HepG2 (cell line): ENCODE data around the gene SEMA6B. TPM values are rescaled to one million over a fixed set of nuclear protein-coding genes. Genes with fewer than 3 reads are reported as not detected.

ENCODE experiments used
- AKNA ChIP-seq: sonication (generic); formaldehyde crosslinking; IDR thresholded peaks from 2 replicates; pipeline ENCODE4 v1.4.0; 2020; ENCODE audit warnings: missing genetic modification reagents, borderline replicate concordance
- CREB3 ChIP-seq: sonication (generic); formaldehyde crosslinking; IDR thresholded peaks from 2 replicates; pipeline ENCODE4 v1.5.0; 2020; ENCODE audit warnings: missing genetic modification reagents
- DBP ChIP-seq: sonication (generic); formaldehyde crosslinking; IDR thresholded peaks from 2 replicates; pipeline ENCODE4 v1.4.0; 2020; ENCODE audit warnings: missing genetic modification reagents; ENCODE audit errors: not compliant biosample characterization
- JUNB ChIP-seq: sonication (generic); formaldehyde crosslinking; IDR thresholded peaks from 2 replicates; pipeline ENCODE4 v1.8.0; 2022; ENCODE audit warnings: missing genetic modification reagents, mild to moderate bottlenecking, borderline replicate concordance
- MTA1 ChIP-seq: sonication (generic); formaldehyde crosslinking; IDR thresholded peaks from 2 replicates; pipeline ENCODE4 v1.4.0; 2020; ENCODE audit warnings: missing genetic modification reagents, mild to moderate bottlenecking, borderline replicate concordance
- SP140L ChIP-seq: sonication (generic); formaldehyde crosslinking; IDR thresholded peaks from 2 replicates; pipeline ENCODE4 v1.4.0; 2020; ENCODE audit warnings: missing genetic modification reagents, borderline replicate concordance
- TBP ChIP-seq: sonication (generic); formaldehyde crosslinking; IDR thresholded peaks from 2 replicates; pipeline ENCODE4 v1.5.0; 2020; ENCODE audit warnings: missing genetic modification reagents
- ZFP36L1 ChIP-seq: sonication (generic); formaldehyde crosslinking; IDR thresholded peaks from 2 replicates; pipeline ENCODE4 v1.8.0; 2022; ENCODE audit warnings: mild to moderate bottlenecking, missing genetic modification reagents, moderate library complexity
- ZNF260 ChIP-seq: sonication (generic); formaldehyde crosslinking; IDR thresholded peaks from 2 replicates; pipeline ENCODE4 v1.4.0; 2020; ENCODE audit warnings: missing genetic modification reagents, low read depth, mild to moderate bottlenecking, borderline replicate concordance
- ZNF318 ChIP-seq: sonication (generic); formaldehyde crosslinking; IDR thresholded peaks from 2 replicates; pipeline ENCODE4 v1.4.0; 2020; ENCODE audit warnings: mild to moderate bottlenecking, missing genetic modification reagents
- ZNF503 ChIP-seq: sonication (generic); formaldehyde crosslinking; IDR thresholded peaks from 2 replicates; pipeline ENCODE4 v1.4.0; 2020; ENCODE audit warnings: missing genetic modification reagents
- polyA plus RNA-seq, 8 experiments: library from polyadenylated mRNA; depleted of rRNA in 3 of 8; stranded (reverse) in 7 of 8; unstranded in 1 of 8; fragments of >200 nt; fragmentation: Illumina TruSeq in 4 of 8; extraction: Trizol in 4 of 8; gene quantifications; 2 replicates each; pipeline versions ENCODE4 v1.2.1 to v1.2.3, GENCODE V29; 2011 to 2016; ENCODE audit warnings: low read depth in 4 of 8, missing spikeins in 1 of 8, mixed read lengths in 1 of 8; ENCODE audit not compliant: insufficient read depth in 1 of 8
- total RNA-seq, 5 experiments: library from RNA; depleted of rRNA; stranded (reverse); fragments of >200 nt; fragmentation: Illumina TruSeq; extraction: Trizol; gene quantifications; 2 replicates each; pipeline ENCODE4 v1.2.3, GENCODE V29; 2016; ENCODE audit warnings: low read depth in 1 of 5

Gene SEMA6B
- total and polyA plus RNA-seq, 2 of the 13 experiments (the other 11 are each of a cell fraction or from before 2014, with no cell fraction given), result 45.5 to 67.1 TPM

GRCh38 chr19:4531562-4532165, 27.8 kb downstream of the SEMA6B start (continued):
- TF ChIP-seq ZNF318 (CRISPR knock-in tag) (peak; percentile 64; the same call in 1 of the 2 replicates), DBP (CRISPR knock-in tag) (no peak), ZFP36L1 (CRISPR knock-in tag) (no peak), TBP (CRISPR knock-in tag) (no peak), JUNB (CRISPR knock-in tag) (no peak), CREB3 (CRISPR knock-in tag) (no peak), SP140L (CRISPR knock-in tag) (no peak), ZNF260 (no peak), MTA1 (CRISPR knock-in tag) (peak; percentile 84; the same call in 1 of the 2 replicates), ZNF503 (CRISPR knock-in tag) (no peak; the same call in 1 of the 2 replicates), AKNA (CRISPR knock-in tag) (no peak)
